ENCODE results near the gene NXNL2. TPM values are rescaled to one million over a fixed set of nuclear protein-coding genes. Genes with fewer than 3 reads are reported as not detected.

Gene NXNL2
- total and polyA plus RNA-seq, 8 donors = 0.19 to 1.5 (median 0.70) TPM; not detected in 1

- DNase-seq = no peak
- no peak for ATAC-seq
- H3K4me1 ChIP-seq = no peaks in the 10 kb centered on the region
- no peaks in the 10 kb centered on the region for H3K36me3 ChIP-seq
- no peaks in the 10 kb centered on the region for H3K27me3 ChIP-seq
- H3K27ac ChIP-seq = no peak overlapping the region
- intact Hi-C loops (cut with DNase I) = no loop called here
- TF ChIP-seq CTCF (IDR thresholded peaks at IDR 0.05) = no peak
- H3K4me3 ChIP-seq = no peak overlapping the region
- no peaks in the 10 kb centered on the region for H3K9me3 ChIP-seq
- WGBS, 2 donors = 67 to 79% methylated on average over 6 of the region's 6 CpGs
- no peak for FAIRE-seq
Observed at GRCh38 chr9:88498880-88499279, 36.1 kb upstream of the NXNL2 start.

DNA sequence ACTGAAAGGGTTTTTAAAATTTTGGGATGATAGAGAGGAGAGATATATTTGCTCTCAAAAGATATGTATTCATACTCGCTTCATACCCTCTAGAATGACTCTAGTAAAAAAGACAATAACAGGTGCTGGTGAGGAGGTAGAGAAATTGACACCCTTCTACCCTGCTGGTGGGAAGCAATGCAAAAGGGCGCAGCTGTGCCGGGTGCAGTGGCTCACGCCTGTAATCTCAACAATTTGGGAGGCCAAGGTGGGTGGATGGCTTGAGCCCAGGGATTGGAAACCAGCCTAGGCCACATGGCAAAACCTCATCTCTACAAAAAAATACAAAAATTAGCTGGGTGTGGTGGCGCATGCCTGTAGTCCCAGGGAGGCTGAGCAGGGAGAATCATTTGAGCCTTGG, 33.9 kb upstream of the NXNL2 start:
- Histone ChIP-seq H3K27me3 (no peaks in the 10 kb centered on the region), H3K9me3 (no peaks in the 10 kb centered on the region), H3K36me3 (no peaks in the 10 kb centered on the region), H3K27ac (no peak overlapping the region), H3K4me3 (no peak overlapping the region), H3K4me1 (no peaks in the 10 kb centered on the region)
- ATAC-seq (no peak), DNase-seq (peak in 1 of 6 donors; percentile 6), FAIRE-seq (no peak)
- intact Hi-C loops (cut with DNase I) = no loop called here
- no peak for TF ChIP-seq CTCF (IDR thresholded peaks at IDR 0.05)
- 88% methylated on average over 5 of the region's 5 CpGs for WGBS, 2 donors

- no peak for TF ChIP-seq CTCF (IDR thresholded peaks at IDR 0.05)
- intact Hi-C loops (cut with DNase I) = no loop called here
- Histone ChIP-seq H3K36me3 (no peaks in the 10 kb centered on the region), H3K9me3 (no peaks in the 10 kb centered on the region), H3K4me3 (no peak overlapping the region), H3K27ac (no peak overlapping the region), H3K4me1 (no peaks in the 10 kb centered on the region), H3K27me3 (no peaks in the 10 kb centered on the region)
- 73 to 74% methylated on average over 12 of the region's 12 CpGs for WGBS, 2 donors
- FAIRE-seq (no peak), DNase-seq (peak in 1 of 6 donors; percentile 30), ATAC-seq (no peak)
Observed at GRCh38 chr9:88502552-88503034, 32.4 kb upstream of the NXNL2 start.

DNA sequence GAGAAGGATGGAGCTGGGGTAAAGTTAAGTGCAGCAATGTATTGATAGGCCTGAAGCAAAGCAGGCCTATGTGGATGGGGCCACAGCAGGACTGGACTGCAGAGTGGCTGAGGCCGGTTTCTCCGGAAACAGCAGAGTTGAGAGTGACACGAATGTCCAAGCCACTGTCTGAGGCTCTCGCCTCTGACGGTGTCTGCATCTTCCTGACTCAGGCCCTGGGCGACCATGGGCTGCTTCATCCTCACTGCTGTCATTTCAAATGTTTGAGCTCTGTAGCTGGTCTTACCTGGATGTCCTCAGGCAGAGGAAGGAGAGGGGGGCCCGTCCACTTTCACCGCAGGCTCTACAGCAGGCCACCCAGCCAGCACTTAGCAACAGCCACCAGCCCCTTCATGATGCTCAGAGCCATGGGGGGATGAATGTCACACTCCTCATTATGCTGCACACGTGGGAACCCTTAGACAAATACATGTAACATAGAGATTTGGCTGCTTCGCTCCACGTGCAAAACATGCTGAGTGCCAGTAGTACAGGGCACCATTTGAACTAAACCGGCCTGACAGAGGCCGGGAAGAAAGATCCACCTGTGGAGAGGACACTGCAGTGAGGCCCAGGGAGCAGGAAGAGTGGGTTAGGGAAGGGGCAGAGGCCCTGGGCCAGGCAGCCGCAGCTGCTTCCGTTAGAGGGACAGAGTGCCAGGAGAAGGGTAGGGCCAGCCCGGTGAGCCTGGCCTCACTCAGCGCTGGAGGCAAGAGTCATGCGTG, 31.7 kb upstream of the NXNL2 start:
- intact Hi-C loops (cut with DNase I) = no loop called here
- H3K36me3 ChIP-seq = no peaks in the 10 kb centered on the region
- DNase-seq (no peak), FAIRE-seq (no peak), ATAC-seq (no peak)
- no peaks in the 10 kb centered on the region for H3K27me3 ChIP-seq
- H3K27ac ChIP-seq = no peak overlapping the region
- WGBS, 2 donors = 83 to 87% methylated on average over 18 of the region's 18 CpGs
- H3K9me3 ChIP-seq = no peaks in the 10 kb centered on the region
- H3K4me3 ChIP-seq = no peak overlapping the region
- TF ChIP-seq CTCF (IDR thresholded peaks at IDR 0.05) = no peak
- no peaks in the 10 kb centered on the region for H3K4me1 ChIP-seq
